ENCODE data around the gene KISS1. TPM values are rescaled to one million over a fixed set of nuclear protein-coding genes. Genes with fewer than 3 reads are reported as not detected.

KISS1 gene
- total RNA-seq, 1 donor from 2014 or later: not detected

DNA sequence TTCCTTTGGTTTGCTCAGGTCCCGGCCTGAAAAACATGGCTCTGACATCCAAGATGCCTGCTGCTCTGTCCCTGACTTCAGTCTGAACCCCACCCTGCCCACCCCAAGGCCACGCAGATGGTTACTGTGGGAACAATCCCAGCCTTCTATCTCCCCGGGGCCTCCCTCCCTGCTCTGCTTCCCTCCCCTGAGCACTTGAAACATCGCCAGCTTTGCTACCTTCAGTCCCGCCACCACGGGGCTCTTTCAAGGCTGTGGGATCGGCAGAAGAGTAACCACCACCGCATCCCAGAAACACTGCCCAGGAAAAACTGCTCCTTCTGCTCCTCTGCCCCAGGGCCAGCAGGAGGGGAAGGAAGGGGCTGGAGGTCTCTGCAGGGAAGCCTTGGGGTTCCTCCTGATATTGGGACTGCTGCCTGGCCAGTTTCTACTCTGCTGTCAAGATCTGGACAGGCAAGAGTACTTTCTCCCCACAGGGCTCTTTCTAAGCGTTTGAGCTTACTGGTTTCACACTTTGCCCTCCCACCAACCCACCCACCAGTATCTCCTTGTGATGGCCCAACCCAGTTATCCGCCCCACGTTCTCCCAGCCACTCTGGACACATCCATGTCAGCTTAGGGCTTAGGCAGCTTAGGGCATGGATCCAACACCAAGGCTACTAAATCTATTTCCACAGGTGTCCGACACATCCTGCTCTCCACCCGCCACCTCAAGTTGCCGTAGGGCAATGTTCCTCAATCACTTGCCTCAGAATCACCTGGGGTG lies 52.8 kb downstream of the KISS1 start:
- H3K27me3 Mint-ChIP-seq: no peaks in the 10 kb centered on the region
- peaks cover 24% of the 10 kb centered on the region for H3K4me1 Mint-ChIP-seq (ENCODE audit: low read depth)
- no peak overlapping the region for H3K27ac Mint-ChIP-seq
- H3K36me3 Mint-ChIP-seq (ENCODE audit: insufficient read depth): peaks cover 12% of the 10 kb centered on the region
- no peaks in the 10 kb centered on the region for H3K9me3 Mint-ChIP-seq (ENCODE audit: low read depth)
- no peak overlapping the region for H3K4me3 Mint-ChIP-seq (ENCODE audit: low read depth)
- TF ChIP-seq, protein P1, sequence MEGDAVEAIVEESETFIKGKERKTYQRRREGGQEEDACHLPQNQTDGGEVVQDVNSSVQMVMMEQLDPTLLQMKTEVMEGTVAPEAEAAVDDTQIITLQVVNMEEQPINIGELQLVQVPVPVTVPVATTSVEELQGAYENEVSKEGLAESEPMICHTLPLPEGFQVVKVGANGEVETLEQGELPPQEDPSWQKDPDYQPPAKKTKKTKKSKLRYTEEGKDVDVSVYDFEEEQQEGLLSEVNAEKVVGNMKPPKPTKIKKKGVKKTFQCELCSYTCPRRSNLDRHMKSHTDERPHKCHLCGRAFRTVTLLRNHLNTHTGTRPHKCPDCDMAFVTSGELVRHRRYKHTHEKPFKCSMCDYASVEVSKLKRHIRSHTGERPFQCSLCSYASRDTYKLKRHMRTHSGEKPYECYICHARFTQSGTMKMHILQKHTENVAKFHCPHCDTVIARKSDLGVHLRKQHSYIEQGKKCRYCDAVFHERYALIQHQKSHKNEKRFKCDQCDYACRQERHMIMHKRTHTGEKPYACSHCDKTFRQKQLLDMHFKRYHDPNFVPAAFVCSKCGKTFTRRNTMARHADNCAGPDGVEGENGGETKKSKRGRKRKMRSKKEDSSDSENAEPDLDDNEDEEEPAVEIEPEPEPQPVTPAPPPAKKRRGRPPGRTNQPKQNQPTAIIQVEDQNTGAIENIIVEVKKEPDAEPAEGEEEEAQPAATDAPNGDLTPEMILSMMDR (IDR thresholded peaks at IDR 0.05; ENCODE audit: unreplicated experiment): no peak
- DNase-seq (ENCODE audit: low spot score, unreplicated experiment): no peak

DNA sequence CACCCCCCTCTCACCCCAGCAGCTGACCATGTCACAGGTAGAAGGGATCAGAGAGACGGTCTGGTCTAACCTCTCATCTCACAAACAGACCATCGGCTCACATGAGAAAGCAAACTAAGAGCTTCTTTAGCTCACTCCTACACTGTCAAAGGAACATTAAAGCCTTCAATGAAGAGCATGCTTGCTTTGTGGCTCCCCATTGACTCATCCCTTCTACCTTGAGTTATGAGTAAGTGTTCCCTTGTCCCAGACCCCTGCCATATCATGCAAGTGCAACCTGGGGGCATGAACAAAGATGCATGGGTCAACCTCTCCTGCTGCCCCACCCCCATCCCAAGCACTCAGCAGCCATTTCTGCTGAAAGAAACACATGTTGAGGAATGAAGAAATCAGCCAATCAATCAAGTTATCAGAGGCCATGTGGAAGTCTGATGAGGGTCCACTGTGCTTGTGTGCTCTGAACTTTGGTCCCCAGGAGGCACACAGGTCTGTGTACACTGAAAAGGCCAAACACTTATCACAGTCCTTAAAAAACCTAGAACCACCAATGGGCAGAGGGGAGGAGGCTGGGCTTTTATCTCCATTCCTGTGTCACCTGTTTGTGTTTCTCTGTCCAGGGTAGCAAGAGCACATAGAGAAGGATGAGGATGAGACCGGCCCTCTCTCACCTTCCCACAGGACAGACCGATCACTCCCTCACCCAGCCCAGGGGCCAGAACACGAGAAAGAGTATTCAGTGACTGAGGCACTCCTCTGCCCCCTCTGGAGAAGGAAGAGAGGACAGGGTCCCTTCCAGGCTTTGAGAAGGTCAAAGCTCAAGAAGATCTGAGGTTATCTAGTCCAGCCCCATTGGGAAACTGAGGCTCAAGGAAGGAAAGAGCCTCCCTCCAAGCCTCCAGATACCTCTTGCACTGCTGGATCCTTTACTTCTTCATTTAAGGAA lies 54.0 kb downstream of the KISS1 start:
- H3K4me1 Mint-ChIP-seq (ENCODE audit: low read depth): peaks cover 24% of the 10 kb centered on the region

DNA sequence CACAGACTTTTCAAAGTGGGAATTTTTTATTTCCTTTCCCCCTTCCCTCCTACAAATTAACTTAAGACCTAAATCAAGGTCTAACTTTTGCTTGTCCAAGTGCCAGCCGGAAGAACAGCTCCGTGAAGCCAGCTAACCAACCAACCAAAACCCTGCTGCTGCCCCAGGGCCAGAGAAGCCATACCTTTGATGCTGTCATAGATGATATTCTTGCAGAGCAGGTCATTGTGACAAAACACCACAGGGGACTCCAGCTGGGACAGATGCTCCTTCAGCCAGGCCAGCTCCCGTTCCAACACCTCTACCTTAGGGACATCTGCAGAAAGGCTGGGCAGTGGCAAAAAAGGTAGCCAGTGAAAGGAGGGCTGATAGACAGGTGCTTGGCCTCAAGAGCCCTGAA lies 55.2 kb downstream of the KISS1 start:
- DNase-seq (ENCODE audit: low spot score, unreplicated experiment): no peak
- no peaks in the 10 kb centered on the region for H3K9me3 Mint-ChIP-seq (ENCODE audit: low read depth)
- H3K36me3 Mint-ChIP-seq (ENCODE audit: insufficient read depth): peaks cover 12% of the 10 kb centered on the region
- peaks cover 24% of the 10 kb centered on the region for H3K4me1 Mint-ChIP-seq (ENCODE audit: low read depth)
- no peaks in the 10 kb centered on the region for H3K27me3 Mint-ChIP-seq
- no peak overlapping the region for H3K4me3 Mint-ChIP-seq (ENCODE audit: low read depth)
- TF ChIP-seq, protein P1 (IDR thresholded peaks at IDR 0.05; ENCODE audit: unreplicated experiment): no peak
- H3K27ac Mint-ChIP-seq: peak overlapping the region; percentile 6

More for the DNA sequence above, 54.0 kb downstream of the KISS1 start:
- H3K27ac Mint-ChIP-seq: peak overlapping the region; percentile 74
- peak overlapping the region; percentile 8 for H3K4me3 Mint-ChIP-seq (ENCODE audit: low read depth)
- DNase-seq (ENCODE audit: low spot score, unreplicated experiment): no peak
- no peaks in the 10 kb centered on the region for H3K27me3 Mint-ChIP-seq
- H3K9me3 Mint-ChIP-seq (ENCODE audit: low read depth): no peaks in the 10 kb centered on the region
- H3K36me3 Mint-ChIP-seq (ENCODE audit: insufficient read depth): peaks cover 12% of the 10 kb centered on the region
- TF ChIP-seq, protein P1 (IDR thresholded peaks at IDR 0.05; ENCODE audit: unreplicated experiment): peak; percentile 33

Other genes starting within 250 kb of the KISS1 start
- gene SOX13, start 123.4 kb downstream of the KISS1 start, total RNA-seq: 58.2 and 61.6 TPM in 2 replicates
- 22.6 and 24.5 TPM in 2 replicates for gene ETNK2, start 44.4 kb downstream of the KISS1 start, total RNA-seq
- not detected in 2 replicates for gene REN, start 30.2 kb downstream of the KISS1 start, total RNA-seq
- 4.2 and 5.0 TPM in 2 replicates for gene GOLT1A, start 17.5 kb upstream of the KISS1 start, total RNA-seq
- gene PLEKHA6, start 163.4 kb upstream of the KISS1 start, total RNA-seq: 66.9 and 71.5 TPM in 2 replicates
- 42.6 and 43.3 TPM in 2 replicates for gene PPP1R15B, start 215.3 kb upstream of the KISS1 start, total RNA-seq

Data from progenitor cell of endocrine pancreas (in vitro differentiated cells).